ENCODE results near the gene MACROD2.

MACROD2 gene

GRCh38 chr20:14740380-14740779 lies 745.1 kb downstream of the MACROD2 start (continued):
- TF ChIP-seq TSHZ1 (tag by site-specific recombination; IDR thresholded peaks at IDR 0.05; ENCODE audit: borderline replicate concordance) (no peak), HOXA7 (CRISPR knock-in tag; IDR thresholded peaks at IDR 0.05; ENCODE audit: borderline replicate concordance) (no peak)

- TF ChIP-seq ZNF211 (tag by site-specific recombination; IDR thresholded peaks at IDR 0.05; ENCODE audit: low read depth) (no peak), ZNF426 (tag by site-specific recombination; IDR thresholded peaks at IDR 0.05) (no peak), SALL2 (tag by site-specific recombination; IDR thresholded peaks at IDR 0.05; ENCODE audit: borderline replicate concordance) (no peak), ZNF596 (tag by site-specific recombination; IDR thresholded peaks at IDR 0.05) (no peak), ZNF660 (tag by site-specific recombination; IDR thresholded peaks at IDR 0.05) (no peak), ZBTB11 (tag by site-specific recombination; conservative IDR thresholded peaks at IDR 0.05; ENCODE audit: low read depth) (no peak), ZNF140 (tag by site-specific recombination; IDR thresholded peaks at IDR 0.05) (no peak), ZNF529 (tag by site-specific recombination; IDR thresholded peaks at IDR 0.05; ENCODE audit: insufficient replicate concordance) (no peak), ZNF777 (tag by site-specific recombination; IDR thresholded peaks at IDR 0.05; ENCODE audit: borderline replicate concordance) (no peak), ZNF792 (tag by site-specific recombination; IDR thresholded peaks at IDR 0.05) (no peak), ZNF791 (tag by site-specific recombination; IDR thresholded peaks at IDR 0.05) (no peak)
- TF ChIP-seq, protein P1, sequence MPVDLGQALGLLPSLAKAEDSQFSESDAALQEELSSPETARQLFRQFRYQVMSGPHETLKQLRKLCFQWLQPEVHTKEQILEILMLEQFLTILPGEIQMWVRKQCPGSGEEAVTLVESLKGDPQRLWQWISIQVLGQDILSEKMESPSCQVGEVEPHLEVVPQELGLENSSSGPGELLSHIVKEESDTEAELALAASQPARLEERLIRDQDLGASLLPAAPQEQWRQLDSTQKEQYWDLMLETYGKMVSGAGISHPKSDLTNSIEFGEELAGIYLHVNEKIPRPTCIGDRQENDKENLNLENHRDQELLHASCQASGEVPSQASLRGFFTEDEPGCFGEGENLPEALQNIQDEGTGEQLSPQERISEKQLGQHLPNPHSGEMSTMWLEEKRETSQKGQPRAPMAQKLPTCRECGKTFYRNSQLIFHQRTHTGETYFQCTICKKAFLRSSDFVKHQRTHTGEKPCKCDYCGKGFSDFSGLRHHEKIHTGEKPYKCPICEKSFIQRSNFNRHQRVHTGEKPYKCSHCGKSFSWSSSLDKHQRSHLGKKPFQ (tag by site-specific recombination; IDR thresholded peaks at IDR 0.05) = no peak
- TF ChIP-seq, protein P2, sequence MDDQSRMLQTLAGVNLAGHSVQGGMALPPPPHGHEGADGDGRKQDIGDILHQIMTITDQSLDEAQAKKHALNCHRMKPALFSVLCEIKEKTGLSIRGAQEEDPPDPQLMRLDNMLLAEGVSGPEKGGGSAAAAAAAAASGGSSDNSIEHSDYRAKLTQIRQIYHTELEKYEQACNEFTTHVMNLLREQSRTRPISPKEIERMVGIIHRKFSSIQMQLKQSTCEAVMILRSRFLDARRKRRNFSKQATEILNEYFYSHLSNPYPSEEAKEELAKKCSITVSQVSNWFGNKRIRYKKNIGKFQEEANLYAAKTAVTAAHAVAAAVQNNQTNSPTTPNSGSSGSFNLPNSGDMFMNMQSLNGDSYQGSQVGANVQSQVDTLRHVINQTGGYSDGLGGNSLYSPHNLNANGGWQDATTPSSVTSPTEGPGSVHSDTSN (CRISPR knock-in tag; IDR thresholded peaks at IDR 0.05) = no peak
- TF ChIP-seq, protein P3, sequence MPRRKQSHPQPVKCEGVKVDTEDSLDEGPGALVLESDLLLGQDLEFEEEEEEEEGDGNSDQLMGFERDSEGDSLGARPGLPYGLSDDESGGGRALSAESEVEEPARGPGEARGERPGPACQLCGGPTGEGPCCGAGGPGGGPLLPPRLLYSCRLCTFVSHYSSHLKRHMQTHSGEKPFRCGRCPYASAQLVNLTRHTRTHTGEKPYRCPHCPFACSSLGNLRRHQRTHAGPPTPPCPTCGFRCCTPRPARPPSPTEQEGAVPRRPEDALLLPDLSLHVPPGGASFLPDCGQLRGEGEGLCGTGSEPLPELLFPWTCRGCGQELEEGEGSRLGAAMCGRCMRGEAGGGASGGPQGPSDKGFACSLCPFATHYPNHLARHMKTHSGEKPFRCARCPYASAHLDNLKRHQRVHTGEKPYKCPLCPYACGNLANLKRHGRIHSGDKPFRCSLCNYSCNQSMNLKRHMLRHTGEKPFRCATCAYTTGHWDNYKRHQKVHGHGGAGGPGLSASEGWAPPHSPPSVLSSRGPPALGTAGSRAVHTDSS (tag by site-specific recombination; IDR thresholded peaks at IDR 0.05) = no peak
- TF ChIP-seq, protein P4, sequence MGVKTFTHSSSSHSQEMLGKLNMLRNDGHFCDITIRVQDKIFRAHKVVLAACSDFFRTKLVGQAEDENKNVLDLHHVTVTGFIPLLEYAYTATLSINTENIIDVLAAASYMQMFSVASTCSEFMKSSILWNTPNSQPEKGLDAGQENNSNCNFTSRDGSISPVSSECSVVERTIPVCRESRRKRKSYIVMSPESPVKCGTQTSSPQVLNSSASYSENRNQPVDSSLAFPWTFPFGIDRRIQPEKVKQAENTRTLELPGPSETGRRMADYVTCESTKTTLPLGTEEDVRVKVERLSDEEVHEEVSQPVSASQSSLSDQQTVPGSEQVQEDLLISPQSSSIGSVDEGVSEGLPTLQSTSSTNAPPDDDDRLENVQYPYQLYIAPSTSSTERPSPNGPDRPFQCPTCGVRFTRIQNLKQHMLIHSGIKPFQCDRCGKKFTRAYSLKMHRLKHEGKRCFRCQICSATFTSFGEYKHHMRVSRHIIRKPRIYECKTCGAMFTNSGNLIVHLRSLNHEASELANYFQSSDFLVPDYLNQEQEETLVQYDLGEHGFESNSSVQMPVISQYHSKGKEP (tag by site-specific recombination; IDR thresholded peaks at IDR 0.05) = no peak
- no peak overlapping the region for H3K4me3 ChIP-seq (ENCODE audit: low read depth, low read length)
- CTCF ChIA-PET = no interaction called here
- POLR2A ChIA-PET = no interaction called here
- H3K36me3 ChIP-seq (ENCODE audit: control insufficient read depth in 2 of 2, insufficient read depth in 1 of 2, low read length in 2 of 2) = no peaks in the 10 kb centered on the region
- no peaks in the 10 kb centered on the region for H3K9me3 ChIP-seq (ENCODE audit: control insufficient read depth, insufficient read depth, low read depth, low read length)
- H3K4me1 ChIP-seq (ENCODE audit: control insufficient read depth, insufficient read depth, low read length) = peaks cover 6% of the 10 kb centered on the region
- no peak overlapping the region for H3K27ac ChIP-seq (ENCODE audit: extremely low read depth, low read depth, low read length)
These were observed 746.3 kb downstream of the MACROD2 start for GRCh38 chr20:14741616-14742015.
